Stimulated activated CD4-positive, alpha-beta T cell treated with anti-CD3 and anti-CD28 coated beads, Interleukin-12 subunit alpha, Interleukin-12 subunit beta, amount 100 ng/mL, for 24 hours (primary cell): ENCODE data around the gene SLC15A5.

Experiments used
- DNase-seq, 2 experiments: peaks; one replicate each; pipeline ENCODE4 v3.0.0-alpha.2; 2020; ENCODE audit warnings: low read depth in 2 of 2

Gene SLC15A5, protein sequence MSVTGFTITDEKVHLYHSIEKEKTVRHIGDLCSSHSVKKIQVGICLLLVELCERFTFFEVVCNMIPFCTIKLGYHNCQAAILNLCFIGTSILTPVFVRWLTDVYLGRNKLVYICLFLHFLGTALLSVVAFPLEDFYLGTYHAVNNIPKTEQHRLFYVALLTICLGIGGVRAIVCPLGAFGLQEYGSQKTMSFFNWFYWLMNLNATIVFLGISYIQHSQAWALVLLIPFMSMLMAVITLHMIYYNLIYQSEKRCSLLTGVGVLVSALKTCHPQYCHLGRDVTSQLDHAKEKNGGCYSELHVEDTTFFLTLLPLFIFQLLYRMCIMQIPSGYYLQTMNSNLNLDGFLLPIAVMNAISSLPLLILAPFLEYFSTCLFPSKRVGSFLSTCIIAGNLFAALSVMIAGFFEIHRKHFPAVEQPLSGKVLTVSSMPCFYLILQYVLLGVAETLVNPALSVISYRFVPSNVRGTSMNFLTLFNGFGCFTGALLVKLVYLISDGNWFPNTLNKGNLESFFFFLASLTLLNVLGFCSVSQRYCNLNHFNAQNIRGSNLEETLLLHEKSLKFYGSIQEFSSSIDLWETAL

DNA sequence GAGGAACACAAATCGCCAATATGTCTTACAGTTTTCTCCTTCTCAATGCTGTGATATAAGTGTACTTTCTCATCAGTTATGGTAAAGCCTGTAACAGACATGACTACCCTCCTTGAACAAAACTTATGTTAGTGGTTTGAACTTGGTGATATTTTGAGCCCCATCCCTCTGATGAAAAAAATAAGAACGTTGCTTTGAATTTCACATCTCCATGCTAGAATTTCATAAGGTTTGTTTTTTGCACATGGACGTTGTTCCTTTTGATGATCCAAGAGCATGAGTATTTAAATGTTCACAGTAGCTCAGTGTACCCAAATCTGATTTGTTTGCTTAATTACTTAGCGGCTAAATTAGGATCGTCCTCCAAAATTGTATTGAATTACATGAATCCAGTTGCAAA lies at the start of gene SLC15A5:
SLC15A5 (minus strand) TSS at position 101 of the 400 bp plus-strand sequence; CDS start at position 101, 0 bp downstream.
- DNase-seq = no peak

GRCh38 chr12:16325426-16325825 lies 47.9 kb upstream of the SLC15A5 start:
- no peak for DNase-seq

DNA sequence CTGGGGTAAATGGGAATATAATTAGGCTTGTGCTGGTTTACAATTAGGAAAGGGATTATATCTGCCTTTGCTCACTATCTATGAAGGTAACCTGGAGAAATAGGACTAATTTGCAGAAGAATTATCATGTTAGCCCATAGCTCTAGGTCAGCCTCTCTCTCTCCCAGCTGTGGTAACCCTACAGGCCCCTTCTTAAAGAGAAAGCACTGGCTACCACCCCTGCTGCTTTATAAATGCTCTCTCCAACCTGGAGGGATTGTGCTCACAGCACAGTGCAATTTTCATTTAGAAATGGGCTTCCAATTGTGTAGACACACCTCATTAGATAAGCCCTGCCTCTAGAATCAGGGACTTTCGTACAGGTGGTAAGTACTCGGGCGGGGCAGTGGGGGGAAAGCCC lies 47.3 kb upstream of the SLC15A5 start:
- DNase-seq = no peak

DNA sequence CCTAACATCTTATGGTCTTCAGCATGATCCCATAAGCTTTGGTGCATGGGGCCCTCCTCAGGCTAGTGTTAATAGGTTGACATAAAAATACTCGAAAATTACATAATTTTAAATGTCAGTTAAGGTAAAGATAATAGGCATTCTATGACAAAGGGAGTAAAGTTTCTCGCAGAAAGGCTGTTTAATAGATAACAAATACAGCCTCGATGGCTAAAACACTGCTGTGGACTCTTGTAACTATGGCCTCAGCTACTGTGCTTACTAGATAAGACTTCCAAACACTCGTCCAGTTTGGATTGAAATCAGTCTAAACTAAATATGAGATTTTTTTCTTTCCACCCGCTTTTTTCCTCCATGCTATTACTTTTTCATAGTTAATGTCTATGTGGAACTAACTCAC lies 46.8 kb upstream of the SLC15A5 start:
- no peak for DNase-seq

GRCh38 chr12:16323638-16324037 lies 46.2 kb upstream of the SLC15A5 start:
- DNase-seq = no peak

DNA sequence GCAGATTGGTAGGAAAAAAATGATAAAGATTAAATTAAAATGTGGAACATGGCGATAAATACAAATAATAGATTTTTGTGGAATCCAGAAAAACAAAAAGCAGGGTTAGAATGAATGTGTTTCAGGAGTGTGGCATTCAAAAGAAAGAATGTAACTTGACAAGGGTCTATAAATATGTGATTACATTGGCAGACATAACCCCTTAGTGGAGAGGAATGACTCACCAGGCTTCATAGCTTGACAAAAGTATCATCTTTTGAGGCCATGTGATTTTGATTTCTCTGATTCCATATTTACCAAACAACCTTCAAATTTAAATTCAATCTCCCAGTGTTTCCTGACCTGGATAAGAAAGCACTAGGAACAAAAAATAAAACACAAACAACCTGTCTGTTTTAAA lies 45.5 kb upstream of the SLC15A5 start:
- no peak for DNase-seq

DNA sequence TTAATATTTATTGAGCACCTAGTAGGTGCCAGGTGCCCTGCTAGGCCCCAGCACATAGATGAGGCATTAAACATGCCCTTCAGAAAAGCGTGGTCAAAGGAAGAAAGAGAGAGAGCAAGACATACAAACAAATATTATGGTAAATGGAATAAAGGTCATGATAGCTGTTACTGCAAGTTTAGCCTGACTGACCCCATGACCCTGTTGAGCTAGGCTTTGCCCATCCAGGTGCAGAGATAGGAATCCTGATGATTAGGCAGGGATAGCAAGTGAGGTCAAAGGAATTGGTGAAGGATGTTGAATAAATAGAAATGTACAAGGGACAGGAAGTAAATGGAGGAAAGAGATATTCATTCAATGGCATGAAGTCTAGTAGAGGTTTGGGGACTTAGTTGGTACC lies 33.4 kb upstream of the SLC15A5 start:
- no peak for DNase-seq

- no peak for DNase-seq
Observed at GRCh38 chr12:16307856-16308475, 30.5 kb upstream of the SLC15A5 start.

- no peak for DNase-seq
Observed at GRCh38 chr12:16303939-16304338, 26.5 kb upstream of the SLC15A5 start.

GRCh38 chr12:16300736-16301135 lies 23.3 kb upstream of the SLC15A5 start:
- DNase-seq = no peak

DNA sequence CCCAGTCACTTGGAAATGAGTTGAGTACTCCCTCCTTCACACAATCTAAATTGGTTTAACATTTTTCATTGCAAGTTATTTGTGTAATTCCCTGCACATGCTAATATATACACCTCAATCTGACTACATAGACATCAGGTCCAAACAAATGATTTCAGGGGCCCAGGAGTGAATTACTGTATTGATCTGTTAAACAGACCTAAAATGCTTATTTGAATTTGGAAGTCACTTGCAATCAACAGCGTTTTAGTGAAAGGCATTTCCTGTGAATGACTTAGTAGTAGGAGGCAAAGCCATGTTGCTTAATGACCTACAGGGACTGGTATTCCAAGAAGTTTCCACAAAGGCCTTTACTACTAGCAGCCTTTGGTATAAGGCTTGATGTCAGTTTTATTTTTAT lies 22.6 kb upstream of the SLC15A5 start:
- no peak for DNase-seq

GRCh38 chr12:16299403-16299802 lies 21.9 kb upstream of the SLC15A5 start:
- no peak for DNase-seq

GRCh38 chr12:16297521-16297920 lies 20.0 kb upstream of the SLC15A5 start:
- no peak for DNase-seq

DNA sequence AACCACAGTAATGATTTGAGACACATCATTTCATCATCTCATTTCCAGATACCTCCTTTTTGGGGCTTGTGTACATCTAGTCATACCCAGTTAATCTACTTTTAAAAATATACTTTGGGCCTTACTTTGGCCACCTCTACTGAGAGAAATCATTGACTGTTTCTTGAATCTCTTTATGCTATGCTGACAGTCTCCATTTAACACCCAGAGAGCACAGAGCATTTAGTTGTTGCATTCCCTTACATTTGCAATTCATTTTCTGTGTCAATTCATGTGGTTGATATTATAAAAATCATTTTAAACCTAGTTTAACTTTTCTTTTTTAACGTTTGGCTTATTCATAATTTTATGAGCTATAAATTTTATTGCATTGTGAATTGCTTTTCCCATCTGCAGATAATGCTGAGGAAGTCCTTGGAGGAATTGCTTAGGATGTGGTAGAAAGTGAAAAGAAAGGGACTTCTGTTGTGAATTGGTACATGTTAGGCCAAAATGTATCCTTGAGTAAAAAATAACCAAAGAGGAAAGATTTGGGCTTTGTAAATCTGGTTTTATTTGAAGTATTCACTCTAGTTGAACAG lies 17.0 kb upstream of the SLC15A5 start:
- no peak for DNase-seq

DNA sequence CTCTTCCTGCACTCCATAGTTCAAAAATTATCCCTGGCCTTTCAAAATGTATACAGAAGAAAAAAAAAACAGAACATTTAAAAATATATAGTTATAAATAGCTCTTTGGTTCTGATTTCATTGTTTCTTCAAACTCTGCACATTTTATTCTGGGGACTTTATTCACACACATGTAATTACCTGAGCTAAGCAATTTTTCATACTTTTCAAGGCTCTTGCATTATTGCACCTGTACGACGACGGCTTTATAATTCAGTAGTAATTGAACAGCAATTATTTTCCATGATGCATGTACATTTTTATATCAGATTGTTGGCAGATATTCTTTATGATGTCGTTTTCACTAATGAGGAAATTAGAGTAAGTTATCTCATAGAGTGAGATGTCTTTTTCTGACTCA lies 13.5 kb upstream of the SLC15A5 start:
- no peak for DNase-seq

GRCh38 chr12:16285586-16285985 lies 8.1 kb upstream of the SLC15A5 start:
- DNase-seq = no peak

DNA sequence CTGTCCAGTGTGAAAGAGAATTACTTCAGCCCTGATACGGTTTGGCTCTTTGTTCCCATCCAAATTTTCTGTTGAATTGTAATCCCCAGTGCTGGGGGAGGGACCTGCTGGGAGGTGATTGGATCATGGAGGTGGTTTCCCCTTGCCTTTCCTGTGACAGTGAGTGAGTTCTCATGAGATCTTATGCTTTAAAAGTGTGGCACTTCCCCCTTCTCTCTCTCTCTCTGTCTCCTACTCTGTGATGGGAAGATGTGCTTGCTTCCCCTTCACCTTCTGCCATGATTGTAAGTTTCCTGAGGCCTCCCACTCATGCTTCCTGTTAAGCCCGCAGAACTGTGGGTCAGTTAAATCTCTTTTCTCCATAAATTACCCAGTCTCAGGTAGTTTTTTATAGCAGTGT lies 5.5 kb upstream of the SLC15A5 start:
- no peak for DNase-seq

- no peak for DNase-seq
Observed at GRCh38 chr12:16282081-16282480, 4.6 kb upstream of the SLC15A5 start.

DNA sequence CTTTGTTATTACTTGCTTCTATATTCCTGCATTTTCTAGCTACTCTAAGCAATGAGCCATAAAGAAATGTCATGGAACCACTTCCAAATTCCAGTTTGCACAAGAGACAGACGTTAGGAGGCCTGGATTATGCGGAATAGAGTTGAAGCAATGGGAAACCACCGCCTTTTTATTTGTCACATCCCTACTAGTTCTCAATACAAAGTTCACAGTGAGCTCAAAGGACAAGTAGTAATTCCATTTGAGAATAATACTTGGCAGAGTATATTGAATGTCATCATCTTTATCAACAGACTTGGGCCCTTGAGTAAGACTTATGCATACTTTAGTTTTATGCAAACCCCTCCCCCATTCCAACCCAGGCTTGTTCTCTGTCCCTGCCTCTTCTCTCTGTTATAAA lies 3.7 kb upstream of the SLC15A5 start:
- no peak for DNase-seq

- DNase-seq = no peak
Observed at GRCh38 chr12:16272222-16272621, 5.3 kb downstream of the SLC15A5 start.

GRCh38 chr12:16271062-16271461 lies 6.4 kb downstream of the SLC15A5 start:
- DNase-seq = no peak

- no peak for DNase-seq
Observed at GRCh38 chr12:16269946-16270345, 7.5 kb downstream of the SLC15A5 start.

DNA sequence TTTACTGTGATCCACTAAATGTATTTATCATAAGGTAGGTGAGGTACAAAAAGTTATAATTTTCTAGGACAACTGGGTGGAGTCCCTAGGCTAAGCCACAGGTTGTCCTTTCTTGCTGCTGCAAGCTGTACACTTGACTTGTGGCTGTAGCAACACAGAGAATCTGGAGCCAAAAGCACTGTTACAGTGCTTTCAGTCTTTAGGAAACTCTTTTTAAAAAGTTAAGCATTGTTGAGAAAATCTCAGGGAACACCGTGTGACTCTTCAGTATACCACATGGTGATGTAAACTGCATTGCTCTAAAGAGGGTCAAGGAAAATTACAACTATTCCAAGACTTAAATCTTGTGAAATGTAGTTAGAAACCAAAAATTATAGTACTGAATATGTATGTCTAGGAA lies 11.4 kb downstream of the SLC15A5 start:
- no peak for DNase-seq
